ENCODE results near the gene PKN3.

DNA sequence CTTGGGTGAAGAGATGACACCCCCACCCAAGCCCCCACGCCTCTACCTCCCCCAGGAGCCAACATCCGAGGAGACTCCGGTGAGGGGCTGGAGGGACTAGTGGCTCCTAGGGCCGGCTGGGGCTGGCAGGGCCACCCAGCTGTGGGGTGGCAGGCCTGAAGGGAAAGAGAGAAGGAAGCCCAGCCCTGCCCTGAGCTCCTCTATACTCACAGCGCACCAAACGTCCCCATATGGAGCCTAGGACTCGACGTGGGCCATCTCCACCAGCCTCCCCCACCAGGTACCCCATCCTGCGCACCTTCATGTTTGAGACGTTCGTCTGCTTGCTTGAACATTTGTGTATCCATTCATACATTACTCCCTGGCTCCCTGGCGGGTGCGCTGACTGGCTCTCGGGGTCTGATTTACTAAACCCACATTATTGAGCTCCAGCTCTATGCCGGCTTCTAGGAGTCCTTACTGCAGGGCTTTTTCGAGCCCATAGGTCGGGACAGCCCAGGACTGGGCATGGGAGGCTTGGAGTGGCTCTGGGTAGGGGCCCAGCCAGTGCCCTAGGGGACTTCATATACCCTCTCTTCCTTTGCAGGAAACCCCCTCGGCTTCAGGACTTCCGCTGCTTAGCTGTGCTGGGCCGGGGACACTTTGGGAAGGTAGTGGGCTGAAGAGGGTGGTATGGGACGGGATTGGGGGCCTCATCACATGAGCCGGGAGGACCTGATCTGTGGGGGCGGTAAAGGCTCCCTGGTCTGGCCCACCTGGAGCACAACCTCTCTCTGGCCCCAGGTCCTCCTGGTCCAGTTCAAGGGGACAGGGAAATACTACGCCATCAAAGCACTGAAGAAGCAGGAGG lies 12.5 kb downstream of the PKN3 start:
- TF ChIP-seq, protein P1, sequence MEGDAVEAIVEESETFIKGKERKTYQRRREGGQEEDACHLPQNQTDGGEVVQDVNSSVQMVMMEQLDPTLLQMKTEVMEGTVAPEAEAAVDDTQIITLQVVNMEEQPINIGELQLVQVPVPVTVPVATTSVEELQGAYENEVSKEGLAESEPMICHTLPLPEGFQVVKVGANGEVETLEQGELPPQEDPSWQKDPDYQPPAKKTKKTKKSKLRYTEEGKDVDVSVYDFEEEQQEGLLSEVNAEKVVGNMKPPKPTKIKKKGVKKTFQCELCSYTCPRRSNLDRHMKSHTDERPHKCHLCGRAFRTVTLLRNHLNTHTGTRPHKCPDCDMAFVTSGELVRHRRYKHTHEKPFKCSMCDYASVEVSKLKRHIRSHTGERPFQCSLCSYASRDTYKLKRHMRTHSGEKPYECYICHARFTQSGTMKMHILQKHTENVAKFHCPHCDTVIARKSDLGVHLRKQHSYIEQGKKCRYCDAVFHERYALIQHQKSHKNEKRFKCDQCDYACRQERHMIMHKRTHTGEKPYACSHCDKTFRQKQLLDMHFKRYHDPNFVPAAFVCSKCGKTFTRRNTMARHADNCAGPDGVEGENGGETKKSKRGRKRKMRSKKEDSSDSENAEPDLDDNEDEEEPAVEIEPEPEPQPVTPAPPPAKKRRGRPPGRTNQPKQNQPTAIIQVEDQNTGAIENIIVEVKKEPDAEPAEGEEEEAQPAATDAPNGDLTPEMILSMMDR (IDR thresholded peaks at IDR 0.05), result no peak
- TF ChIP-seq POLR2AphosphoS5 (IDR thresholded peaks at IDR 0.05), result no peak
